Endothelial cell of umbilical vein (primary cell): Measurements from ENCODE around the gene ANKAR.

Experiments
- EZH2 ChIP-seq: IDR thresholded peaks from 2 replicates; pipeline ENCODE4 v1.6.1; 2012; ENCODE audit warnings: borderline replicate concordance, low read depth, mild to moderate bottlenecking, moderate library complexity, low read length, inconsistent platforms; ENCODE audit not compliant: severe bottlenecking
- POLR2A ChIP-seq: IDR thresholded peaks from 2 replicates; pipeline ENCODE4 v1.6.1; 2012; ENCODE audit warnings: low read depth, mild to moderate bottlenecking, control low read depth, low read length
- POLR2AphosphoS5 ChIP-seq: IDR thresholded peaks from 2 replicates; pipeline ENCODE4 v1.6.1; 2012; ENCODE audit warnings: low read depth, mild to moderate bottlenecking, control low read depth, low read length, moderate library complexity; ENCODE audit not compliant: insufficient read depth
- TF ChIP-seq, protein P1 (sequence below), 2 donors: IDR thresholded peaks; 1 replicate in 1 of 2; 2 replicates in 1 of 2; pipeline ENCODE4 v1.5.1; 2011; ENCODE audit warnings: low read length in 2 of 2, mild to moderate bottlenecking in 2 of 2, moderate library complexity in 2 of 2, control low read depth in 1 of 2, inconsistent platforms in 1 of 2, low read depth in 1 of 2; ENCODE audit not compliant: insufficient read depth in 1 of 2; ENCODE audit errors: extremely low read depth in 1 of 2

GRCh38 chr2:189651284-189651683 is 23.2 kb upstream of the ANKAR start:
- TF ChIP-seq, protein P1, sequence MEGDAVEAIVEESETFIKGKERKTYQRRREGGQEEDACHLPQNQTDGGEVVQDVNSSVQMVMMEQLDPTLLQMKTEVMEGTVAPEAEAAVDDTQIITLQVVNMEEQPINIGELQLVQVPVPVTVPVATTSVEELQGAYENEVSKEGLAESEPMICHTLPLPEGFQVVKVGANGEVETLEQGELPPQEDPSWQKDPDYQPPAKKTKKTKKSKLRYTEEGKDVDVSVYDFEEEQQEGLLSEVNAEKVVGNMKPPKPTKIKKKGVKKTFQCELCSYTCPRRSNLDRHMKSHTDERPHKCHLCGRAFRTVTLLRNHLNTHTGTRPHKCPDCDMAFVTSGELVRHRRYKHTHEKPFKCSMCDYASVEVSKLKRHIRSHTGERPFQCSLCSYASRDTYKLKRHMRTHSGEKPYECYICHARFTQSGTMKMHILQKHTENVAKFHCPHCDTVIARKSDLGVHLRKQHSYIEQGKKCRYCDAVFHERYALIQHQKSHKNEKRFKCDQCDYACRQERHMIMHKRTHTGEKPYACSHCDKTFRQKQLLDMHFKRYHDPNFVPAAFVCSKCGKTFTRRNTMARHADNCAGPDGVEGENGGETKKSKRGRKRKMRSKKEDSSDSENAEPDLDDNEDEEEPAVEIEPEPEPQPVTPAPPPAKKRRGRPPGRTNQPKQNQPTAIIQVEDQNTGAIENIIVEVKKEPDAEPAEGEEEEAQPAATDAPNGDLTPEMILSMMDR (IDR thresholded peaks at IDR 0.05; ENCODE audit: extremely low read depth in 1 of 2, insufficient read depth in 1 of 2, low read depth in 1 of 2, low read length in 2 of 2) = no peak
- TF ChIP-seq POLR2A = no peak
- no peak for TF ChIP-seq POLR2AphosphoS5
- TF ChIP-seq EZH2 = no peak
